ENCODE data around the gene DGKZ. TPM values are rescaled to one million over a fixed set of nuclear protein-coding genes. Genes with fewer than 3 reads are reported as not detected.

DGKZ gene
- total and polyA plus RNA-seq, 10 of the 15 experiments (the other 5 are each of a cell fraction or from before 2014, with no cell fraction given): 0.50 to 78.4 (median 39.5) TPM

- TF ChIP-seq ZBTB40 (IDR thresholded peaks at IDR 0.05; ENCODE audit: borderline replicate concordance) (no peak), RAD51 (IDR thresholded peaks at IDR 0.05) (no peak), RELA (IDR thresholded peaks at IDR 0.05; ENCODE audit: borderline replicate concordance, partially characterized antibody) (no peak), IKZF2 (IDR thresholded peaks at IDR 0.05) (no peak), TCF3 (IDR thresholded peaks at IDR 0.05; ENCODE audit: borderline replicate concordance, insufficient read depth, low read depth, low read length) (no peak), ZNF592 (IDR thresholded peaks at IDR 0.05) (no peak), ZBTB11 (CRISPR knock-in tag; IDR thresholded peaks at IDR 0.05) (no peak), ETV6 (conservative IDR thresholded peaks at IDR 0.05 in 1 of 2, IDR thresholded peaks at IDR 0.05 in 1 of 2; ENCODE audit: borderline replicate concordance in 1 of 2, low read depth in 1 of 2) (no peak), MYB (IDR thresholded peaks at IDR 0.05; ENCODE audit: borderline replicate concordance, low read depth, low read length) (no peak), ZBED1 (IDR thresholded peaks at IDR 0.05; ENCODE audit: borderline replicate concordance) (no peak)
These were observed 67.6 kb downstream of the DGKZ start (continued) for GRCh38 chr11:46414879-46415278.

All from GM12878 (cell line).